Osteoblast (primary cell): ENCODE data around the gene PPP2R5E. TPM values are rescaled to one million over a fixed set of nuclear protein-coding genes. Genes with fewer than 3 reads are reported as not detected.

Experiments used
- DNase-seq: peaks from one replicate; pipeline ENCODE4 v3.0.0; 2011; ENCODE audit warnings: low spot score, mixed read lengths; ENCODE audit not compliant: insufficient read length; ENCODE audit errors: missing footprints
- H2AFZ ChIP-seq: 2 replicates; pipeline ENCODE4 v1.6.0; 2011; ENCODE audit warnings: mild to moderate bottlenecking, low read length
- H3K27ac ChIP-seq: 2 replicates; pipeline ENCODE4 v1.5.1; 2011; ENCODE audit warnings: mild to moderate bottlenecking, low read depth, low read length, moderate library complexity
- H3K27me3 ChIP-seq: 2 replicates; pipeline ENCODE4 v1.6.0; 2012; ENCODE audit warnings: mild to moderate bottlenecking, control low read depth, inconsistent platforms, low read length, moderate library complexity; ENCODE audit not compliant: insufficient read depth
- H3K36me3 ChIP-seq: 2 replicates; pipeline ENCODE4 v1.5.1; 2011; ENCODE audit warnings: mild to moderate bottlenecking, low read length, control low read depth, moderate library complexity; ENCODE audit not compliant: insufficient read depth
- H3K4me1 ChIP-seq: 2 replicates; pipeline ENCODE4 v1.5.1; 2011; ENCODE audit warnings: mild to moderate bottlenecking, low read length, control low read depth, moderate library complexity; ENCODE audit not compliant: insufficient read depth
- H3K4me2 ChIP-seq: 2 replicates; pipeline ENCODE4 v1.6.0; 2011; ENCODE audit warnings: mild to moderate bottlenecking, low read length; ENCODE audit not compliant: insufficient read depth
- H3K4me3 ChIP-seq: fragments of 200-600 bp; sonication (generic); 3 replicates; pipeline ENCODE4 v1.5.1; 2012; ENCODE audit warnings: mild to moderate bottlenecking, low read length, inconsistent platforms; ENCODE audit not compliant: insufficient read depth
- H3K79me2 ChIP-seq: 2 replicates; pipeline ENCODE4 v1.6.0; 2012; ENCODE audit warnings: mild to moderate bottlenecking, low read length, control low read depth, inconsistent platforms; ENCODE audit not compliant: insufficient read depth
- H3K9me3 ChIP-seq: 2 replicates; pipeline ENCODE4 v1.5.1; 2011; ENCODE audit warnings: low read depth, low read length, control low read depth
- H4K20me1 ChIP-seq: 2 replicates; pipeline ENCODE4 v1.6.0; 2012; ENCODE audit warnings: mild to moderate bottlenecking, low read length, control low read depth; ENCODE audit not compliant: insufficient read depth
- CTCF ChIP-seq: IDR thresholded peaks from 2 replicates; pipeline ENCODE4 v1.5.1; 2011; ENCODE audit warnings: mild to moderate bottlenecking, low read depth, low read length, moderate library complexity; ENCODE audit errors: extremely low read depth
- total RNA-seq: library from RNA; depleted of rRNA; stranded (reverse); fragments of >200 nt; gene quantifications from 2 replicates; pipeline ENCODE4 v1.2.3, GENCODE V29; 2012

Gene PPP2R5E
- total RNA-seq, 1 donor = 29.3 TPM

GRCh38 chr14:63474844-63475243 lies 68.3 kb downstream of the PPP2R5E start:
- TF ChIP-seq CTCF = no peak
- Histone ChIP-seq H3K27ac (no peak overlapping the region), H3K27me3 (no peaks in the 10 kb centered on the region), H3K4me3 (no peak overlapping the region), H4K20me1 (peaks cover 39% of the 10 kb centered on the region), H3K36me3 (no peaks in the 10 kb centered on the region), H2AFZ (no peak overlapping the region), H3K4me1 (peaks cover 10% of the 10 kb centered on the region), H3K79me2 (peaks cover 88% of the 10 kb centered on the region), H3K4me2 (no peak overlapping the region), H3K9me3 (no peaks in the 10 kb centered on the region)
- DNase-seq = no peak

GRCh38 chr14:63474111-63474510 lies 69.1 kb downstream of the PPP2R5E start:
- no peaks in the 10 kb centered on the region for H3K36me3 ChIP-seq
- no peak for TF ChIP-seq CTCF
- no peaks in the 10 kb centered on the region for H3K27me3 ChIP-seq
- no peak for DNase-seq
- H3K4me2 ChIP-seq = no peak overlapping the region
- H3K4me1 ChIP-seq = peaks cover 10% of the 10 kb centered on the region
- no peak overlapping the region for H3K4me3 ChIP-seq
- peaks cover 44% of the 10 kb centered on the region for H4K20me1 ChIP-seq
- H3K27ac ChIP-seq = no peak overlapping the region
- H3K9me3 ChIP-seq = no peaks in the 10 kb centered on the region
- peaks cover 88% of the 10 kb centered on the region for H3K79me2 ChIP-seq
- no peak overlapping the region for H2AFZ ChIP-seq

GRCh38 chr14:63472986-63473788 lies 70.0 kb downstream of the PPP2R5E start:
- Histone ChIP-seq H3K4me1 (peaks cover 10% of the 10 kb centered on the region), H3K79me2 (peaks cover 88% of the 10 kb centered on the region), H3K36me3 (no peaks in the 10 kb centered on the region), H3K4me2 (no peak overlapping the region), H3K4me3 (no peak overlapping the region), H4K20me1 (peaks cover 51% of the 10 kb centered on the region), H3K9me3 (no peaks in the 10 kb centered on the region), H3K27ac (no peak overlapping the region), H3K27me3 (no peaks in the 10 kb centered on the region), H2AFZ (no peak overlapping the region)
- no peak for DNase-seq
- TF ChIP-seq CTCF = no peak

GRCh38 chr14:63470962-63471793 lies 72.0 kb downstream of the PPP2R5E start:
- H2AFZ ChIP-seq = no peak overlapping the region
- no peaks in the 10 kb centered on the region for H3K27me3 ChIP-seq
- peaks cover 89% of the 10 kb centered on the region for H3K79me2 ChIP-seq
- no peak overlapping the region for H3K27ac ChIP-seq
- no peak for TF ChIP-seq CTCF
- DNase-seq = peak; percentile 86
- peaks cover 10% of the 10 kb centered on the region for H3K4me1 ChIP-seq
- no peaks in the 10 kb centered on the region for H3K36me3 ChIP-seq
- H3K4me3 ChIP-seq = no peak overlapping the region
- H4K20me1 ChIP-seq = peaks cover 60% of the 10 kb centered on the region
- peak overlapping the region; percentile 15 for H3K4me2 ChIP-seq
- H3K9me3 ChIP-seq = no peaks in the 10 kb centered on the region
